Measurements from ENCODE around the gene NODAL. TPM values are rescaled to one million over a fixed set of nuclear protein-coding genes. Genes with fewer than 3 reads are reported as not detected.

The NODAL gene
- polyA plus RNA-seq, 1 donor from 2014 or later, result not detected

DNA sequence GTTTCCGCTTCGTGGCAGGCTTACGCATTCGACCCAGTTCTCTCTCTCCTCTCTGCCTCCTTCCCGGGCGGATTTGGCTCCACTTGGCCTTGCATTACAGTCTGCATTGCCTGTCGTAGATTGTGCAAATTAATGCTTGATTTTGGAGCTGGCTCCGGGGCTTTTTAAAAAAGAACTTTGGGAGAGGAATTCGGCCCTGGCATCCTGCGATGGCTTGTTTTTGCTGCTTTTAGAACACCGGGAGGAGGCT lies 36.8 kb downstream of the NODAL start:
- Histone ChIP-seq H2AFZ (ENCODE audit: low read depth, low read length) (peak overlapping the region; percentile 3), H3K4me2 (ENCODE audit: low read length) (peak overlapping the region; percentile 86), H3K27me3 (ENCODE audit: insufficient read depth, low read depth, low read length) (no peaks in the 10 kb centered on the region), H3K79me2 (replicated peaks; ENCODE audit: insufficient read depth, low read length) (peaks cover 36% of the 10 kb centered on the region), H3K4me3 (ENCODE audit: low read length) (peak overlapping the region; percentile 97), H3K9ac (ENCODE audit: low read length) (peak overlapping the region; percentile 88), H3K36me3 (ENCODE audit: insufficient read depth, low read length) (no peaks in the 10 kb centered on the region), H4K20me1 (ENCODE audit: insufficient read depth) (peaks cover 4% of the 10 kb centered on the region), H3K27ac (ENCODE audit: low read length) (peak overlapping the region; percentile 70), H3K9me2 (ENCODE audit: insufficient read depth, low read length) (no peaks in the 10 kb centered on the region), H3F3A (ENCODE audit: insufficient read depth, low read length, poor library complexity, severe bottlenecking) (no peaks in the 10 kb centered on the region), H3K9me3 (ENCODE audit: low read length) (no peaks in the 10 kb centered on the region)
- no peak for TF ChIP-seq MXI1 (conservative IDR thresholded peaks at IDR 0.05; ENCODE audit: poor library complexity, severe bottlenecking)
- peak; percentile 7 for TF ChIP-seq SMC3 (conservative IDR thresholded peaks at IDR 0.05; ENCODE audit: poor library complexity)
- TF ChIP-seq, protein P1, sequence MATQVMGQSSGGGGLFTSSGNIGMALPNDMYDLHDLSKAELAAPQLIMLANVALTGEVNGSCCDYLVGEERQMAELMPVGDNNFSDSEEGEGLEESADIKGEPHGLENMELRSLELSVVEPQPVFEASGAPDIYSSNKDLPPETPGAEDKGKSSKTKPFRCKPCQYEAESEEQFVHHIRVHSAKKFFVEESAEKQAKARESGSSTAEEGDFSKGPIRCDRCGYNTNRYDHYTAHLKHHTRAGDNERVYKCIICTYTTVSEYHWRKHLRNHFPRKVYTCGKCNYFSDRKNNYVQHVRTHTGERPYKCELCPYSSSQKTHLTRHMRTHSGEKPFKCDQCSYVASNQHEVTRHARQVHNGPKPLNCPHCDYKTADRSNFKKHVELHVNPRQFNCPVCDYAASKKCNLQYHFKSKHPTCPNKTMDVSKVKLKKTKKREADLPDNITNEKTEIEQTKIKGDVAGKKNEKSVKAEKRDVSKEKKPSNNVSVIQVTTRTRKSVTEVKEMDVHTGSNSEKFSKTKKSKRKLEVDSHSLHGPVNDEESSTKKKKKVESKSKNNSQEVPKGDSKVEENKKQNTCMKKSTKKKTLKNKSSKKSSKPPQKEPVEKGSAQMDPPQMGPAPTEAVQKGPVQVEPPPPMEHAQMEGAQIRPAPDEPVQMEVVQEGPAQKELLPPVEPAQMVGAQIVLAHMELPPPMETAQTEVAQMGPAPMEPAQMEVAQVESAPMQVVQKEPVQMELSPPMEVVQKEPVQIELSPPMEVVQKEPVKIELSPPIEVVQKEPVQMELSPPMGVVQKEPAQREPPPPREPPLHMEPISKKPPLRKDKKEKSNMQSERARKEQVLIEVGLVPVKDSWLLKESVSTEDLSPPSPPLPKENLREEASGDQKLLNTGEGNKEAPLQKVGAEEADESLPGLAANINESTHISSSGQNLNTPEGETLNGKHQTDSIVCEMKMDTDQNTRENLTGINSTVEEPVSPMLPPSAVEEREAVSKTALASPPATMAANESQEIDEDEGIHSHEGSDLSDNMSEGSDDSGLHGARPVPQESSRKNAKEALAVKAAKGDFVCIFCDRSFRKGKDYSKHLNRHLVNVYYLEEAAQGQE (IDR thresholded peaks at IDR 0.05; ENCODE audit: borderline replicate concordance), result peak; percentile 0

DNA sequence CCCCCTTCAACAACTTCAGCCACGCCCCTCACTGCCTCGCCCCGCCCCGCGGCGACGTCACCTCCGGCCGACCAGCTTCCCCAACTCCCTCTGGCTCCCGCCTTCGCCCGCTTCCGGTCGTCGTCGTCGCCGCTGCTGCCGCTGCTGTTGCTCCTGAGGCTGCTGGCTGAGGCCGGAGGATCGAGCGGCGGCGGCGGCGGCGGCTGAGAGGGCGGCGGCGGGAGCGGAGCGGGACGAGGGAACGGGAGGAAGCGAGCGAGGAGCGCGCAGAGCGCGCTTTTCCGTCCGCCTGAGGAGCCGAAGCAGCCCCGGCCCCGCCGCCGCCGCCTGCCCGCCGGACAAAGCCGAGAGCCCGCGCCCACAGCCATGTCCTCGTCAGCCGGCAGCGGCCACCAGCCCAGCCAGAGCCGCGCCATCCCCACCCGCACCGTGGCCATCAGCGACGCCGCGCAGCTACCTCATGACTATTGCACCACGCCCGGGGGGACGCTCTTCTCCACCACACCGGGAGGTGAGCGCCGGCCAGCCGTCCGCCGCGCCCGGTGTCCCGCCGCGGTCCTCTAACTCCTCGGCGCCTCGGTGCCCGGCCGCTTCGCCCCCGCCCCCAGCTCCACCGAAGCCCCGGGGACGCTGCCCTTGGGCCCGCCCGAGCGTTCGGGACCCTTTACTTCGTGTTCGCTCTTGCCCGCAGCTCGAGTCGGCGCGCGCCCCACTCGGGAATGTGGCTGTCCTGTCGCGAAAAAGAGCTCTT lies 37.3 kb downstream of the NODAL start, which contains the start of gene EIF4EBP2:
TSS of gene EIF4EBP2 (plus strand) at position 110 of the 751 bp plus-strand sequence. CDS start at position 367, 257 bp downstream.
- H3K4me2 ChIP-seq (ENCODE audit: low read length), result peak within 1 kb of the TSS; percentile 86
- no peaks in the 10 kb centered on the region for H3K9me3 ChIP-seq (ENCODE audit: low read length)
- H4K20me1 ChIP-seq (ENCODE audit: insufficient read depth), result peaks cover 4% of the 10 kb centered on the region
- H3F3A ChIP-seq (ENCODE audit: insufficient read depth, low read length, poor library complexity, severe bottlenecking), result no peaks in the 10 kb centered on the region
- H3K4me3 ChIP-seq (ENCODE audit: low read length), result peak within 1 kb of the TSS; percentile 97
- H3K27ac ChIP-seq (ENCODE audit: low read length), result peak within 1 kb of the TSS; percentile 70
- H3K36me3 ChIP-seq (ENCODE audit: insufficient read depth, low read length), result no peaks in the 10 kb centered on the region
- peaks cover 32% of the 10 kb centered on the region for H3K79me2 ChIP-seq (replicated peaks; ENCODE audit: insufficient read depth, low read length)
- peak within 1 kb of the TSS; percentile 3 for H2AFZ ChIP-seq (ENCODE audit: low read depth, low read length)
- TF ChIP-seq MXI1 (conservative IDR thresholded peaks at IDR 0.05; ENCODE audit: poor library complexity, severe bottlenecking) (peak; percentile 72), EZH2 (IDR thresholded peaks at IDR 0.05; ENCODE audit: borderline replicate concordance, insufficient read depth, low read length, poor library complexity, severe bottlenecking) (no peak), RAD21 (conservative IDR thresholded peaks at IDR 0.05) (no peak), SMC3 (conservative IDR thresholded peaks at IDR 0.05; ENCODE audit: poor library complexity) (peak; percentile 10), EP300 (conservative IDR thresholded peaks at IDR 0.05; ENCODE audit: poor library complexity, severe bottlenecking) (peak; percentile 34), TAF1 (IDR thresholded peaks at IDR 0.05; ENCODE audit: low read depth) (peak; percentile 95), POLR2AphosphoS5 (IDR thresholded peaks at IDR 0.05) (peak; percentile 99)
- TF ChIP-seq, protein P2, sequence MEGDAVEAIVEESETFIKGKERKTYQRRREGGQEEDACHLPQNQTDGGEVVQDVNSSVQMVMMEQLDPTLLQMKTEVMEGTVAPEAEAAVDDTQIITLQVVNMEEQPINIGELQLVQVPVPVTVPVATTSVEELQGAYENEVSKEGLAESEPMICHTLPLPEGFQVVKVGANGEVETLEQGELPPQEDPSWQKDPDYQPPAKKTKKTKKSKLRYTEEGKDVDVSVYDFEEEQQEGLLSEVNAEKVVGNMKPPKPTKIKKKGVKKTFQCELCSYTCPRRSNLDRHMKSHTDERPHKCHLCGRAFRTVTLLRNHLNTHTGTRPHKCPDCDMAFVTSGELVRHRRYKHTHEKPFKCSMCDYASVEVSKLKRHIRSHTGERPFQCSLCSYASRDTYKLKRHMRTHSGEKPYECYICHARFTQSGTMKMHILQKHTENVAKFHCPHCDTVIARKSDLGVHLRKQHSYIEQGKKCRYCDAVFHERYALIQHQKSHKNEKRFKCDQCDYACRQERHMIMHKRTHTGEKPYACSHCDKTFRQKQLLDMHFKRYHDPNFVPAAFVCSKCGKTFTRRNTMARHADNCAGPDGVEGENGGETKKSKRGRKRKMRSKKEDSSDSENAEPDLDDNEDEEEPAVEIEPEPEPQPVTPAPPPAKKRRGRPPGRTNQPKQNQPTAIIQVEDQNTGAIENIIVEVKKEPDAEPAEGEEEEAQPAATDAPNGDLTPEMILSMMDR (IDR thresholded peaks at IDR 0.05; ENCODE audit: poor library complexity, severe bottlenecking), result no peak
- TF ChIP-seq, protein P1 (IDR thresholded peaks at IDR 0.05; ENCODE audit: borderline replicate concordance), result peak; percentile 93
- H3K9me2 ChIP-seq (ENCODE audit: insufficient read depth, low read length), result no peaks in the 10 kb centered on the region
- peak within 1 kb of the TSS; percentile 88 for H3K9ac ChIP-seq (ENCODE audit: low read length)
- no peaks in the 10 kb centered on the region for H3K27me3 ChIP-seq (ENCODE audit: insufficient read depth, low read depth, low read length)

Measured in neural cell (in vitro differentiated cells).